Measurements from ENCODE around the gene CLK2.
"Not testable (repeated sequence)": the region's sequence is repeated elsewhere in the genome, so short reads cannot be mapped to it uniquely, and the experiment has no call there.

The CLK2 gene

DNA sequence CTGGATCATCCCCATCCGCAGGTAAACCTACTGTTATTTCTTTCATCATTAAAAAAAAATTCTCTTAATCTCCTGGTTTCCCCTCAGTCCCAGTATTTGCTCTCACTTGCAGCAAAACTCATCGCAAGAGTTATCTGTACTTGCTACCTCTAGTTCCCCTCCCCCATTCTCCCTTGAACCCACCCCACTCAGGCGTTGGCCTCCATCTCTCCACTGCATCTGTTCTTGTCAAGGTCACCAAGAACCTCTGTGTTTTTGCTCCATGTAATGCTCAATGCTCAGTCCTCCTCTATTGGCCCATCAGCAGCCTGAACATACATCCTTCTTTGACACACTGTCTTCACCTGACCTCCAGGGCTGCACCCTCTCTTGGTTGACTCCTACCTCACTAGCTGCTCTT is 23.4 kb upstream of the CLK2 start:
- no peak for DNase-seq (ENCODE audit: low spot score)

- no peak for DNase-seq (ENCODE audit: low spot score)
These were observed 22.6 kb upstream of the CLK2 start for GRCh38 chr1:155295942-155296267.

DNA sequence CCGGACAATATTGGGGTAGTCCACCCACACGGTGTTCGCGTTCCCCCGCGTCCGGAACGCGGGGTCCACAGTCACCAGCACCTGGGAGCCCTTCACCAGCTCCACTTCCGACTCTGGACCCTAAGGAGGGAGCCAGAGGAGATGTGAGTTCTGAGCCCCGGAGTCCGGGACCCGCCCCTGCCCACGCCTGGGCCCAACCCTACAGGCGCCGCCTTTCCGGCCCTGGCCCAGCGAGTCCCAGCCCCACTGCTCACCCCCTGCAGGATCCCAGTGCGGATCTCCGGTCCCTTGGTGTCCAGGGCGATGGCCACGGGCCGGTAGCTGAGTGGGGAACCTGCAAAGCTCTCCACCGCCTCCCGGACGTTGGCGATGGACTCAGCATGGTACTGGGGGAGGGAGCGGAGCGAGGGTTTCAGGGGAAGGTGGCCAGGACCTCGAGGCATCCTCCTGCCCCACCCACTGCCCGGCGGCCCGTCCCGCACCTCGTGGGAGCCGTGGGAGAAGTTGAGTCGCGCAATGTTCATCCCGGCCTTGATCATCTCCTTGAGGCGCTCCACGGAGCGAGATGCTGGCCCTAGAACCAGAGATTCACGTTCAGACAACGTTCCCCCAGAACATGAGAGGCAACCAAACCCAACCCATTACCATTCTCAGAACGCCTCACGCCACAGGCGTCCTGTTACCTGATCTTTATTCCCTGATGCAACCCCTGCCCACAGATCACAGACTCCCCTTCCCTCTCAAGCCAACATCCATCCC is 22.1 kb upstream of the CLK2 start:
- no peak for DNase-seq (ENCODE audit: low spot score)

GRCh38 chr1:155294520-155295182 is 21.3 kb upstream of the CLK2 start:
- no peak for DNase-seq (ENCODE audit: low spot score)

GRCh38 chr1:155293086-155293749 is 19.9 kb upstream of the CLK2 start:
- no peak for DNase-seq (ENCODE audit: low spot score)

DNA sequence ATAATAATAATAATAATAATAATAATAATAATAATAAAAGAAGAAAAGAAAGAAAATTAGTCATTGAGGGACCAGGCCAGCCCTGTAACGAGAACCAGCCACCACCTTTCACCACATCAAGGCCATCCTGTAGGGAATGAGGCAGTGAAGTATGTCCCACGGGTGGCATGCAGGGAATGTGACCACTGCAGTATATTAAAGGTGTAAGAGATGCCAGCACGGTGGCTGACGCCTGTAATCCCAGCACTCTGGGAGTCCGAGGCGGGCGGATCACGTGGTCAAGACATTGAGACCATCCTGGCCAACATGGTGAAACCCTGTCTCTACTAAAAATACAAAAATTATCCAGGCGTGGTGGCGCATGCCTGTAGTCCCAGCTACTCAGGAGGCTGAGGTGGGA is 17.7 kb upstream of the CLK2 start:
- DNase-seq (ENCODE audit: low spot score): not testable (repeated sequence)

DNA sequence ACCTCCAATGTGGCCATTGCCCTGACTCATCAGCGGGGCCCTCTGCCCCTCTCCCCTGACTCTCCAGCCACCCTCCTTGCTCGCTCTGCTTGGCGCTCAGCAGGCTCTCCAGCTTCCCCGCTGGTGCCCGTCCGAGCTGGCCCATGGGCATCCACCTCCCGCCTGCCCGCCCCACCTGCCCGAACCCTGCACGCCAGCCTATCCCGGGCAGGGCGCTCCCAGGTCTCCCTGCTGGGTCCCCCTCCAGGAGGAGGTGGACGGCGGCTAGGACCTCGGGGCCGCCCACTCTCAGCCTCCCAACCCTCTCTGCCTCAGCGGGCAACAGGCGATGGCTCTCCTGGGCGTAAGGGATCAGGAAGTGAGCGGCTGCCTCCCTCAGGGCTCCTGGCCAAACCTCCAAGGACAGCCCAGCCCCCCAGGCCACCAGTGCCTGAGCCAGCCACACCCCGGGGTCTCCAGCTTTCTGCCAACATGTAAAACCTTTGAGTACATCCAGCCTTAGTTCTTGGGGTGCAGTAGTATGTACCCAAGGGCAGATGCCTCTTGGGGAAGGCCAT is 14.8 kb upstream of the CLK2 start:
- DNase-seq (ENCODE audit: low spot score): no peak

- no peak for DNase-seq (ENCODE audit: low spot score)
These were observed 13.2 kb upstream of the CLK2 start for GRCh38 chr1:155286544-155286943.

DNA sequence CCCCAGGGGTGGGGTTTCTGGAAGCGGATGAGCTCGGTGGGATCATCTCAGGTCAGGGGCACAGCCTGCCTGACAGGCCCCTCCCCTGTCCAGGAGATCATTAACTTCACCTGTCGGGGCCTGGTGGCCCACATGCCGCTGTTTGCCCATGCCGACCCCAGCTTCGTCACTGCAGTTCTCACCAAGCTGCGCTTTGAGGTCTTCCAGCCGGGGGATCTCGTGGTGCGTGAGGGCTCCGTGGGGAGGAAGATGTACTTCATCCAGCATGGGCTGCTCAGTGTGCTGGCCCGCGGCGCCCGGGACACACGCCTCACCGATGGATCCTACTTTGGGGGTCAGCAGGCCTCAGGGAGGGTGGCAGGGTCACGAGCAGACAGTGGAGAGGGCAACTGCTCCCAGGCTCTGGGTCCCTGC is 12.3 kb upstream of the CLK2 start:
- no peak for DNase-seq (ENCODE audit: low spot score)

GRCh38 chr1:155285063-155285462 is 11.8 kb upstream of the CLK2 start:
- DNase-seq (ENCODE audit: low spot score): no peak

GRCh38 chr1:155284476-155284875 is 11.2 kb upstream of the CLK2 start:
- DNase-seq (ENCODE audit: low spot score): no peak

DNA sequence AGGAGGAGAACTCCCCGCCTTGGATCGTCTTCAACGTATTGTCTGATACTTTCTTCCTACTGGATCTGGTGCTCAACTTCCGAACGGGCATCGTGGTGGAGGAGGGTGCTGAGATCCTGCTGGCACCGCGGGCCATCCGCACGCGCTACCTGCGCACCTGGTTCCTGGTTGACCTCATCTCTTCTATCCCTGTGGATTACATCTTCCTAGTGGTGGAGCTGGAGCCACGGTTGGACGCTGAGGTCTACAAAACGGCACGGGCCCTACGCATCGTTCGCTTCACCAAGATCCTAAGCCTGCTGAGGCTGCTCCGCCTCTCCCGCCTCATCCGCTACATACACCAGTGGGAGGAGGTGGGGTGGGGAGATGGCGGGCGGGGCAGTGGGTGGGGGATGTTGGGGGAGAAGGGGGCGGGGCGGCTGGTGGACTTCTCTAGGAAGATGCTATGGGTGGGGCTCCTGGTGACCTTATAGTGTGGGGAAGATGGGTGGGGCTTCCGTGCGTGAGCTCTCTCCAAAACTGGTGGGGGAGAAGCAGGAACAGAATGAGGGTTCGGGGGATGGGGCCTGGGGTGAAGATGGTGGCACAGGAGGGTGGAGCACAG is 9.3 kb upstream of the CLK2 start:
- DNase-seq (ENCODE audit: low spot score): no peak

- DNase-seq (ENCODE audit: low spot score): no peak
These were observed 6.0 kb upstream of the CLK2 start for GRCh38 chr1:155279268-155279667.

- DNase-seq (ENCODE audit: low spot score): no peak
These were observed 5.4 kb upstream of the CLK2 start for GRCh38 chr1:155278689-155279160.

DNA sequence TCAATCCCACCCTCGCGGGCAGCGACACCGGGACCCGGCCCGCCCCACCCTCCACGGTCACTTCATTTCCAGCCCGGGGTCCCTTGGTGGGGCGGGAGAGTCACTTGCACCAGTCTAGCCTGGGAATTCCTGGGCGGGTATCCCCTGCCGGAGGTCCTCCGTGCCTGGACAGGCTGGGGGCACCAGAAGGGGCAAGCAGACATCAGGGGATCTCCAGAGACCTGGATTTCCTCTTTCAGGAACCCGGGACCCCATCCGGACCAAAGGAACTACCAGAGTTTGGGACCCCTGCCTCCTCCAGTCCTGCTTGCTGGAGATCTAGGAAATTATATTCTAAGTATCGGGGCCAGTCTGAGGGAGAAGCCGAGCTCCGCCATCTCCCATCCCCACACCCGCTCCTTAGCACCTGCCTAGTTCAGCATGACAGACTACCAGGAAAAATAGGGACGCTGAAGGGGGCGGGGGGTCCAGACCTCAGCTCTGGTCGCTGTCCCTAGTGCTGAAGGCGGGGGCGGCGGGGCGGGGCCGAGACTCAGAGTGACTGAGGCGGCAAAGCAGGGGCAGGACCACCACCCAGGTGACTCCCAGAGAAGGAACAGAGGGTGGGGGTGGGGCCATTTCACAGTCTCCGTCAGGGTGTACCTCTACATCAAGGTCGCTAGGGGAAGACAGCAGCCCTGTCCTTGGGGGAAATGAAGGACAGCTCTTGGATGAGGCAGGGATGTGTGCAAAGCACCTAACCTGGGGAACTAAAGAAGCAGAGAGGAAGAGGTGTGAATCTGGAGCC is 4.8 kb upstream of the CLK2 start:
- DNase-seq (ENCODE audit: low spot score): peak; percentile 89

GRCh38 chr1:155277070-155277901 is 4.0 kb upstream of the CLK2 start, which contains the start of gene HCN3:
Gene HCN3 (plus strand): TSS chr1:155277463. CDS start chr1:155277591, 128 bp downstream.
- DNase-seq (ENCODE audit: low spot score): peak; percentile 98

DNA sequence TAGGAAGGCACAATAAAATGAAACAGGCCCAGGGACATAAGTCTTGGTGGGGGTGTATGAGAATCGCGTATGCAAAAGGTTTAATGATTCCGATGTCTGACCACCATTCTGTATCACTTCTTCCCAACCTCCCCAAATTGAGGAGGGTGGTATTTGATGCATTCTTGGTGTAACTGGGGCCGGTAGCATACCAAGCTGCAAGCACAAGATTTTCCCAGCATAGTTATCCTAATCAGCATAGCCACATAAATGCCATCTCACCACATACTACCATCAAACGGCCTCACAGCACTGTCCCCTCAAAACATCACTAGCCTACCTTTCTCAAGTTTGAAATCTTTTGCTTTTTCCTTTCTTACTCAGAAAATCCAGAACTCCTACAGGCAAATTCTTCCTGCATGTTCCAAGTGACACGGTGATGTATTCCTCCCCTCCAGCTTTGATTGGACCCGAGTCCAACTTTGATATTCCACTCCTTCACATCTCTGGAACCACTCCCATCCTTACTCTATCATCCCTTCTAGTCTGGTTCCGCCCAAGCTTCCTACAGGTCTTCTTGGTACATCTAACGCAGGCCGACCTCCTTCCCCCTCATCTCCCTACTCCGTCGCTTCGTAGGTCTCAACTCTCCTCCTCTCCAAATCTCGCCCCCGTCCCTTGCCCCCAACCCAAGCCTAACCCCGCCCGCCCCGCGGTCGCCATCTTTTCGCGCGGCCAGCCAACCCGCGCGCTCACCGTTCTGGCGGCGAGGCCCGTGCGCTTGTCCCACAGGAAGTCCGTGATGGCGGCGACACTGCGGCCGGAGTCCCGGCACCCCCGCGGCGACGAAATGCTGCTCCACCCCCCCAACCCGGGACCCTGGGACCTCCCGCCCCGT is 600 bp downstream of the CLK2 start:
- no peak for DNase-seq (ENCODE audit: low spot score)

DNA sequence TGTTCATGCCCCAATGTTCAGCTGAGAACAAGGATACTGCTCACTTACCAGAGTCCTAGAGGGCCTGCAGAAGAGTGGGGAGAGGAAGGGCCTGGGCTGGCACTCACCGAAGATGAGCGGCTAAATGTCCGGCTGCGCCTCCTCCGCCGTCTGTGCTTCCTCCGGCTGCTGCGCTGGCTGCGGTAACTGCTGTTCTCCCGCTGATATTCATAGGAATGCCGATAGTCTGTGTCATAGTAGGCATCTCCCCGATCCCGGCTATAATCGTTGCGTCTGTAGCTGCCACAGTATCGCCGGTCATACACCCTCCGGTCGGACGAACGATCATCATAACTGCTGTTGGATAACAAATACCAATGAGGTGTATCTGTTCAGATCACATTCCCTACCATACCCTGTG is 3.9 kb downstream of the CLK2 start:
- DNase-seq (ENCODE audit: low spot score): no peak

DNA sequence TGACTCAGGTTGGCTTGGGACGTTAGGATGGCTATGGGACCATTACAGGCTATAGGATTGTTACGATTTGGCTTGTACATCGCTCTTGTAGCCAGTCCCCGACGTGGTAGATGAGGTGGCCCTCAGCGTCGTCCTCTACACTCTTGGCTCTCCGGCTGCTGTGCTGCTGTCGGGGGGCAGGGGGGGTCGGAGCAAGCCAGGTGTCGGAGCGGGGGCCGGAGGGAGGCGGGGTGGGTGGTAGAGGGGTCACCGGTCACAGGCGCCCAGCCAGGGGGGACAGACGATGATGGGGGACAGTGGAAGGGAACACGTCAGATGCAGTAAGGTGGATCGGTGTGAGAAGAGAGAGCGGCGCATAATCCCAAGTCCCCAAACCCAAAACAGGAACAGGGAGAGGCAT is 4.7 kb downstream of the CLK2 start:
- no peak for DNase-seq (ENCODE audit: low spot score)

GRCh38 chr1:155267373-155267772 is 5.9 kb downstream of the CLK2 start:
- DNase-seq (ENCODE audit: low spot score): no peak

Measured in ecto neural progenitor cell (in vitro differentiated cells).